GM20431 (cell line): ENCODE measurements around the gene DOCK3.
"Not testable (repeated sequence)": the region's sequence is repeated elsewhere in the genome, so short reads cannot be mapped to it uniquely, and the experiment has no call there.

ENCODE experiments used
- in situ Hi-C: fragments of 300-500 bp; cut with MseI, MboI; formaldehyde crosslinking; loops from one replicate; pipeline ENCODE4 v1.15.0; 2020; ENCODE audit warnings: low sequenced_read_pairs; ENCODE audit not compliant: unreplicated experiment

The DOCK3 gene

GRCh38 chr3:51146781-51147180, 472.1 kb downstream of the DOCK3 start:
- in situ Hi-C loops = no loop called here

GRCh38 chr3:51156147-51156546, 481.4 kb downstream of the DOCK3 start:
- in situ Hi-C loops = no loop called here

GRCh38 chr3:51163051-51163450, 488.3 kb downstream of the DOCK3 start:
- in situ Hi-C loops = no loop called here

GRCh38 chr3:51173518-51174271, 499.0 kb downstream of the DOCK3 start:
- in situ Hi-C loops = no loop called here

GRCh38 chr3:51176923-51177322, 502.2 kb downstream of the DOCK3 start:
- in situ Hi-C loops = no loop called here

- in situ Hi-C loops = not testable (repeated sequence)
These were observed 511.7 kb downstream of the DOCK3 start for GRCh38 chr3:51186446-51186845.

- in situ Hi-C loops = no loop called here
These were observed 515.5 kb downstream of the DOCK3 start for GRCh38 chr3:51190199-51190598.

GRCh38 chr3:51190827-51191226, 516.1 kb downstream of the DOCK3 start:
- in situ Hi-C loops = no loop called here

- in situ Hi-C loops = no loop called here
These were observed 517.0 kb downstream of the DOCK3 start for GRCh38 chr3:51191768-51192167.

GRCh38 chr3:51198477-51198876, 523.8 kb downstream of the DOCK3 start:
- in situ Hi-C loops = no loop called here

GRCh38 chr3:51199296-51199695, 524.6 kb downstream of the DOCK3 start:
- in situ Hi-C loops = not testable (repeated sequence)

GRCh38 chr3:51216291-51216690, 541.6 kb downstream of the DOCK3 start:
- in situ Hi-C loops = no loop called here

- in situ Hi-C loops = no loop called here
These were observed 547.2 kb downstream of the DOCK3 start for GRCh38 chr3:51221959-51222358.

- in situ Hi-C loops = no loop called here
These were observed 549.6 kb downstream of the DOCK3 start for GRCh38 chr3:51224283-51224682.

GRCh38 chr3:51224843-51225242, 550.1 kb downstream of the DOCK3 start:
- in situ Hi-C loops = no loop called here

GRCh38 chr3:51242939-51243338, 568.2 kb downstream of the DOCK3 start:
- in situ Hi-C loops = no loop called here

- in situ Hi-C loops = no loop called here
These were observed 569.2 kb downstream of the DOCK3 start for GRCh38 chr3:51243924-51244323.

GRCh38 chr3:51245867-51246266, 571.1 kb downstream of the DOCK3 start:
- in situ Hi-C loops = no loop called here

GRCh38 chr3:51257870-51258269, 583.1 kb downstream of the DOCK3 start:
- in situ Hi-C loops = no loop called here

GRCh38 chr3:51264166-51264565, 589.4 kb downstream of the DOCK3 start:
- in situ Hi-C loops = not testable (repeated sequence)

GRCh38 chr3:51268132-51268531, 593.4 kb downstream of the DOCK3 start:
- in situ Hi-C loops = no loop called here

- in situ Hi-C loops = no loop called here
These were observed 594.7 kb downstream of the DOCK3 start for GRCh38 chr3:51269466-51269865.
